HepG2 (cell line): ENCODE measurements around the gene SMIM38. TPM values are rescaled to one million over a fixed set of nuclear protein-coding genes. Genes with fewer than 3 reads are reported as not detected.

ENCODE experiments used
- ATAC-seq: fragments of 200-7000 bp; cut with Tn5 transposase; 3 replicates; pipeline ENCODE4 v1.9.1; 2020; ENCODE audit warnings: mild to moderate bottlenecking, moderate library complexity
- BruUV-seq: library from RNA; stranded (reverse); fragments of 400-500 nt; replicated peaks from 2 replicates; lab custom pipeline; 2021; lab: Mats Ljungman, UMichigan
- CTCF ChIA-PET: fragments of 300-600 bp; formaldehyde crosslinking; extraction: SDS; loops from one replicate; lab custom pipeline; 2021; ENCODE audit warnings: low total read pairs, inconsistent platforms, low intra/inter-chr PET ratio; lab: Yijun Ruan, JAX
- POLR2A ChIA-PET: fragments of 350-600 bp; sonication (Branson Sonifier 250); formaldehyde crosslinking; loops from one replicate; lab custom pipeline; 2020; ENCODE audit warnings: antibody characterized with exemption, inconsistent platforms; lab: Yijun Ruan, JAX
- DNase-seq: peaks from one replicate; pipeline ENCODE4 v3.0.0-alpha.2; 2015; ENCODE audit warnings: low spot score
- FAIRE-seq: peaks from 3 replicates; lab custom pipeline; 2011; peaks lifted over from hg19 to GRCh38; lab: Jason Lieb, UNC
- H2AFZ ChIP-seq: one replicate; pipeline ENCODE4 v1.6.1; 2011; ENCODE audit warnings: low read length, inconsistent platforms
- H3K27ac ChIP-seq: fragments of 300-600 bp; 3 replicates; pipeline ENCODE4 v1.8.0; 2011; ENCODE audit warnings: mixed run types, mild to moderate bottlenecking, mixed read lengths, low read length, inconsistent platforms; ENCODE audit not compliant: insufficient read depth; ENCODE audit errors: extremely low read length
- H3K27me3 ChIP-seq, 2 experiments: fragments of 200-600 bp in 1 of 2; 2 replicates in 1 of 2; 3 replicates in 1 of 2; pipeline versions ENCODE4 v1.6.0 to v1.8.0; 2011; ENCODE audit warnings: low read length in 2 of 2, mild to moderate bottlenecking in 2 of 2, moderate library complexity in 2 of 2, inconsistent platforms in 1 of 2; ENCODE audit not compliant: insufficient read depth in 2 of 2, control insufficient read depth in 1 of 2
- H3K36me3 ChIP-seq, 2 experiments: fragments of 200-600 bp in 1 of 2; replicated peaks in 1 of 2; 2 replicates in 1 of 2; 3 replicates in 1 of 2; pipeline versions ENCODE4 v1.5.1 to v1.8.0; 2011; ENCODE audit warnings: low read length in 2 of 2, inconsistent platforms in 1 of 2; ENCODE audit not compliant: insufficient read depth in 2 of 2, control insufficient read depth in 1 of 2
- H3K4me1 ChIP-seq: 2 replicates; pipeline ENCODE4 v1.5.1; 2012; ENCODE audit warnings: low read length, inconsistent platforms; ENCODE audit not compliant: insufficient read depth
- H3K4me2 ChIP-seq: 2 replicates; pipeline ENCODE4 v1.6.0; 2011; ENCODE audit warnings: low read depth, low read length, inconsistent platforms
- H3K4me3 ChIP-seq, 3 experiments: fragments of 200-600 bp in 1 of 3; sonication (generic), shearing (Covaris generic) in 1 of 3; replicated peaks in 1 of 3; 2 replicates each; pipeline ENCODE4 v1.5.1; 2011 to 2016; ENCODE audit warnings: low read length in 3 of 3, inconsistent platforms in 2 of 3, low read depth in 2 of 3, mild to moderate bottlenecking in 2 of 3, control low read depth in 1 of 3, mixed read lengths in 1 of 3; ENCODE audit not compliant: insufficient read depth in 1 of 3
- H3K79me2 ChIP-seq: one replicate; pipeline ENCODE4 v1.6.1; 2011; ENCODE audit warnings: low read length, inconsistent platforms; ENCODE audit not compliant: insufficient read depth
- H3K9ac ChIP-seq: 2 replicates; pipeline ENCODE4 v1.6.0; 2011; ENCODE audit warnings: mild to moderate bottlenecking, low read depth, low read length, inconsistent platforms; ENCODE audit not compliant: insufficient read depth
- H3K9me3 ChIP-seq: 2 replicates; pipeline ENCODE4 v1.5.1; 2012; ENCODE audit warnings: mild to moderate bottlenecking, low read length
- H4K20me1 ChIP-seq: 2 replicates; pipeline ENCODE4 v1.6.0; 2011; ENCODE audit warnings: inconsistent platforms, mild to moderate bottlenecking, low read length, moderate library complexity; ENCODE audit not compliant: insufficient read depth
- FOXK1 ChIP-seq: sonication (generic); formaldehyde crosslinking; IDR thresholded peaks from 2 replicates; pipeline ENCODE4 v1.4.0; 2020; ENCODE audit warnings: low read depth, missing genetic modification reagents, borderline replicate concordance
- GABPB1 ChIP-seq: IDR thresholded peaks from 2 replicates; pipeline ENCODE4 v1.6.1; 2016; ENCODE audit warnings: mild to moderate bottlenecking, missing genetic modification reagents, moderate library complexity, missing compliant biosample characterization
- HMG20A ChIP-seq: IDR thresholded peaks from 2 replicates; pipeline ENCODE4 v1.6.1; 2016; ENCODE audit warnings: borderline replicate concordance
- NR2F6 ChIP-seq, 2 experiments: IDR thresholded peaks; 2 replicates each; pipeline ENCODE4 v1.6.1; 2016; ENCODE audit warnings: antibody characterized with exemption in 1 of 2, mild to moderate bottlenecking in 1 of 2
- SMAD3 ChIP-seq: sonication (generic); formaldehyde crosslinking; IDR thresholded peaks from 2 replicates; pipeline ENCODE4 v1.4.0; 2020; ENCODE audit warnings: missing genetic modification reagents
- TP53 ChIP-seq: sonication (generic); formaldehyde crosslinking; conservative IDR thresholded peaks from 2 replicates; pipeline ENCODE4 v1.4.0; 2020; ENCODE audit warnings: missing genetic modification reagents
- TRIM22 ChIP-seq: fragments of 450-650 bp; IDR thresholded peaks from 2 replicates; pipeline ENCODE4 v1.6.1; 2017
- ZZZ3 ChIP-seq: sonication (generic); formaldehyde crosslinking; IDR thresholded peaks from 2 replicates; pipeline ENCODE4 v1.4.0; 2020; ENCODE audit warnings: missing genetic modification reagents, mild to moderate bottlenecking, borderline replicate concordance
- WGBS: methylation state at CpG from one replicate; pipeline ENCODE4 v1.1.6; 2017; ENCODE audit warnings: low lambda C conversion rate; 5-methylcytosine and 5-hydroxymethylcytosine counted together
- in situ Hi-C: cut with HindIII; loops from 2 replicates; pipeline ENCODE4 v1.10.0; 2017; ENCODE audit warnings: low pct_unique_long_range_greater_than_20kb; ENCODE audit not compliant: extremely low pct_ligation_motif_present
- intact Hi-C: fragments of 100-400 bp; cut with micrococcal nuclease; formaldehyde crosslinking; loops from one replicate; pipeline ENCODE4 v1.10.0; 2022; ENCODE audit not compliant: unreplicated experiment
- polyA plus RNA-seq, 8 experiments: library from polyadenylated mRNA; depleted of rRNA in 3 of 8; stranded (reverse) in 7 of 8; unstranded in 1 of 8; fragments of >200 nt; fragmentation: Illumina TruSeq in 4 of 8; extraction: Trizol in 4 of 8; gene quantifications; 2 replicates each; pipeline versions ENCODE4 v1.2.1 to v1.2.3, GENCODE V29; 2011 to 2016; ENCODE audit warnings: low read depth in 4 of 8, missing spikeins in 1 of 8, mixed read lengths in 1 of 8; ENCODE audit not compliant: insufficient read depth in 1 of 8
- total RNA-seq, 5 experiments: library from RNA; depleted of rRNA; stranded (reverse); fragments of >200 nt; fragmentation: Illumina TruSeq; extraction: Trizol; gene quantifications; 2 replicates each; pipeline ENCODE4 v1.2.3, GENCODE V29; 2016; ENCODE audit warnings: low read depth in 1 of 5

SMIM38 gene
- total and polyA plus RNA-seq, 2 of the 13 experiments (the other 11 are each of a cell fraction or from before 2014, with no cell fraction given), result 0.30 to 0.40 TPM

DNA sequence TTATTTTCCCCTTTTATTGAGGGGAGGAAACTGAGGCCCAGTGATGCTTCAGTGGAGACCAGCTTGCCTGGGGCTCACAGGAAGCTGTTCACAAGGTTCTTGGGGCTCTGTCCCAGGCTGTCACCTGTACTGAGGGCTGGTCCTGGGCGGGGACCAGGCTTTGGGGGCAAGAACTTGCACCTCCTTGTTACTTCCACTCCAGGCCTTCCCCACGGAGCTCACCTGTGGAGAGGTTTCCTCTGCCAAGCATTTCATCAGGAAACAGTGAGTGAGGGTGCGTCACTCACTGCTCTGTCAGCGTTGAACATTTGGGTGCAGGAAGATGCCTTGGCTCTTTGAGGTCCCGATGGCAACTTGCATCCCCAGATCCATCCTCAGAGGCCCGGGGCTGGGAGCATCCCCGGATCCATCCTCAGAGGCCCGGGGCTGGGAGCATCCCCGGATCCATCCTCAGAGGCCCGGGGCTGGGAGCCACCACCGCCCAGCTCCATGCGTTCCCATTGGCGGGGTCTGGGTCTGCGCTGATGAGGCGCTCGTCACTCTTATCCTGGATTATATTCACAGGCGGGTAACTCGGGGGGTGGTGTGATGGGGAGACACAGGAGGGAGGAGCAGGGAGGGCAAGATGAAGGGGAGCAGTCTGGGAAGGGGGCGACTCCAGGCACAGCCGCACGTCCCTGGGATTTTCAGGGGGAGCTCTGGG is 1.4 kb upstream of the SMIM38 start:
- intact Hi-C loops, result no loop called here
- no peaks in the 10 kb centered on the region for H3K9me3 ChIP-seq
- 85% methylated on average over 13 of the region's 21 CpGs for WGBS
- H4K20me1 ChIP-seq, result no peaks in the 10 kb centered on the region
- in situ Hi-C loops, result no loop called here
- no peak overlapping the region for H3K9ac ChIP-seq
- DNase-seq (no peak), FAIRE-seq (no peak), ATAC-seq (no peak)
- no peak overlapping the region for H3K4me3 ChIP-seq
- ChIA-PET CTCF (no interaction called here), POLR2A (no interaction called here)
- no peak for TF ChIP-seq TRIM22
- no peak for TF ChIP-seq NR2F6 (IDR thresholded peaks at IDR 0.05)
- no peak for TF ChIP-seq NR2F6 (CRISPR knock-in tag; IDR thresholded peaks at IDR 0.05)
- no peak for TF ChIP-seq HMG20A (CRISPR knock-in tag)
- TF ChIP-seq ZZZ3 (CRISPR knock-in tag), result no peak
- no peak for TF ChIP-seq FOXK1
- TF ChIP-seq SMAD3, result no peak
- peaks cover 63% of the 10 kb centered on the region for H3K4me1 ChIP-seq
- no peaks in the 10 kb centered on the region for H3K27me3 ChIP-seq
- no TSS peak for BruUV-seq
- H3K79me2 ChIP-seq, result no peaks in the 10 kb centered on the region
- no peak overlapping the region for H3K4me2 ChIP-seq
- H2AFZ ChIP-seq, result no peak overlapping the region
- no peak overlapping the region for H3K27ac ChIP-seq
- H3K36me3 ChIP-seq, result no peaks in the 10 kb centered on the region

DNA sequence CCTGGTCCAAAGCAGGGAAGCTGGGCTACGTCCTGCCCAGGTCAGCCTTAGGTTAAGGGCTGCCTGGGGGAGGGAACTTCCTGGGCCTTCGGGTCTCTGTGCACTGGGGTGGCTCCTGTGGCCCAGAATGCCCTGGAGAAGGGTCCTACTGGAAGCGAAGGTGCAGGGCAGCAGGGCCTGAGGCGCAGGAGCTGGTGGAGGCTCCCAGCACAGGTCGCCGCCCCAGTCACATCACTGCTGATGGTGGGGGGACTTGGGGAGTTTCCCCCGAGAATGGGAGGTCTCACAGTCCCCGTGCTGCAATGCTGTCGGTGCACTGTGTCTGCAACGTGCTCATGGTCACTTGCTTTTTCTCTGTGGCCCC is 815 bp upstream of the SMIM38 start:
- no peak for TF ChIP-seq TP53
- TF ChIP-seq GABPB1 (CRISPR knock-in tag), result peak; percentile 11; the same call in 1 of the 2 replicates
- TF ChIP-seq, all 625 proteins: peak for 1
- POLR2A ChIA-PET, result no interaction called here
- Histone ChIP-seq H3K27ac (no peak overlapping the region), H3K4me1 (peaks cover 63% of the 10 kb centered on the region), H3K36me3 (no peaks in the 10 kb centered on the region), H3K9me3 (no peaks in the 10 kb centered on the region), H3K9ac (no peak overlapping the region), H3K79me2 (no peaks in the 10 kb centered on the region), H3K4me3 (no peak overlapping the region), H3K27me3 (no peaks in the 10 kb centered on the region), H4K20me1 (no peaks in the 10 kb centered on the region), H2AFZ (no peak overlapping the region), H3K4me2 (no peak overlapping the region)
- ATAC-seq (no peak), DNase-seq (no peak), FAIRE-seq (no peak)
- 40% methylated on average over 1 of the region's 10 CpGs for WGBS
- in situ Hi-C loops (no loop called here), intact Hi-C loops (no loop called here)
- no TSS peak for BruUV-seq
- CTCF ChIA-PET, result no interaction called here
